HEK293 (cell line): ENCODE measurements around the gene PRND.

Experiments
- CTCF ChIA-PET: fragments of 350-600 bp; formaldehyde crosslinking; extraction: SDS; loops from one replicate; lab custom pipeline; 2021; ENCODE audit warnings: antibody characterized with exemption; lab: Yijun Ruan, JAX
- POLR2A ChIA-PET: fragments of 300-600 bp; formaldehyde crosslinking; extraction: SDS; loops from one replicate; lab custom pipeline; 2020; ENCODE audit warnings: antibody characterized with exemption, inconsistent platforms; lab: Yijun Ruan, JAX
- H3K27ac ChIP-seq: fragments of 200-500 bp; sonication (Bioruptor generic); 2 replicates; pipeline ENCODE4 v1.5.1; 2014; ENCODE audit warnings: low read depth, low read length, control low read depth, inconsistent platforms; ENCODE audit errors: extremely low read depth
- H3K36me3 ChIP-seq, 2 experiments: fragments of 200-500 bp in 1 of 2; sonication (Bioruptor generic) in 1 of 2; 1 replicate in 1 of 2; 2 replicates in 1 of 2; pipeline ENCODE4 v1.5.1; 2014 to 2017; ENCODE audit warnings: inconsistent platforms in 2 of 2, low read length in 2 of 2; ENCODE audit not compliant: control insufficient read depth in 2 of 2, insufficient read depth in 1 of 2
- H3K4me1 ChIP-seq: fragments of 200-500 bp; sonication (Bioruptor generic); 2 replicates; pipeline ENCODE4 v1.5.1; 2014; ENCODE audit warnings: mild to moderate bottlenecking, low read length, inconsistent platforms; ENCODE audit not compliant: control insufficient read depth, insufficient read depth
- H3K4me3 ChIP-seq: 2 replicates; pipeline ENCODE4 v1.5.1; 2011; ENCODE audit warnings: low read depth, mild to moderate bottlenecking, control low read depth, low read length, moderate library complexity
- H3K9me3 ChIP-seq: fragments of 200-500 bp; sonication (Bioruptor generic); 2 replicates; pipeline ENCODE4 v1.5.1; 2014; ENCODE audit warnings: low read depth, low read length, inconsistent platforms; ENCODE audit not compliant: control insufficient read depth, insufficient read depth
- IKZF3 ChIP-seq: fragments of 450-650 bp; IDR thresholded peaks from 2 replicates; pipeline ENCODE4 v1.5.0; 2018; ENCODE audit warnings: missing biosample characterization, mild to moderate bottlenecking, missing genetic modification characterization, moderate library complexity
- OVOL3 ChIP-seq: fragments of 450-650 bp; formaldehyde crosslinking; IDR thresholded peaks from 2 replicates; pipeline ENCODE4 v1.5.1; 2016; ENCODE audit warnings: missing biosample characterization, missing genetic modification characterization
- SP7 ChIP-seq: fragments of 450-650 bp; formaldehyde crosslinking; IDR thresholded peaks from 2 replicates; pipeline ENCODE4 v1.5.1; 2016; ENCODE audit warnings: missing biosample characterization, missing genetic modification characterization
- TRIM28 ChIP-seq: IDR thresholded peaks from 2 replicates; pipeline ENCODE4 v1.6.1; 2011; ENCODE audit warnings: low read length, control low read depth, borderline replicate concordance
- ZBTB8A ChIP-seq: fragments of 450-650 bp; formaldehyde crosslinking; IDR thresholded peaks from 2 replicates; pipeline ENCODE4 v1.5.1; 2016; ENCODE audit warnings: missing biosample characterization, missing genetic modification characterization
- ZNF223 ChIP-seq: fragments of 450-650 bp; formaldehyde crosslinking; IDR thresholded peaks from 2 replicates; pipeline ENCODE4 v1.5.1; 2016; ENCODE audit warnings: missing biosample characterization, missing genetic modification characterization
- ZNF274 ChIP-seq, 2 experiments: fragments of 200-500 bp in 1 of 2; fragments of 450-650 bp in 1 of 2; sonication (Bioruptor generic) in 1 of 2; formaldehyde crosslinking in 1 of 2; IDR thresholded peaks; 2 replicates each; pipeline versions ENCODE4 v1.5.1 to v1.6.1; 2014 to 2016; ENCODE audit warnings: borderline replicate concordance in 1 of 2, inconsistent platforms in 1 of 2, low read length in 1 of 2, missing biosample characterization in 1 of 2, missing genetic modification characterization in 1 of 2
- ZNF48 ChIP-seq: fragments of 450-650 bp; formaldehyde crosslinking; IDR thresholded peaks from 2 replicates; pipeline ENCODE4 v1.5.1; 2016; ENCODE audit warnings: missing biosample characterization, missing genetic modification characterization
- ZNF843 ChIP-seq: fragments of 450-650 bp; formaldehyde crosslinking; IDR thresholded peaks from 2 replicates; pipeline ENCODE4 v1.5.1; 2016; ENCODE audit warnings: missing biosample characterization, missing genetic modification characterization
- TF ChIP-seq, protein P1 (sequence below): fragments of 450-650 bp; formaldehyde crosslinking; IDR thresholded peaks from 2 replicates; pipeline ENCODE4 v1.5.1; 2017; ENCODE audit warnings: missing biosample characterization, mild to moderate bottlenecking, missing genetic modification characterization, moderate library complexity

Gene PRND

DNA sequence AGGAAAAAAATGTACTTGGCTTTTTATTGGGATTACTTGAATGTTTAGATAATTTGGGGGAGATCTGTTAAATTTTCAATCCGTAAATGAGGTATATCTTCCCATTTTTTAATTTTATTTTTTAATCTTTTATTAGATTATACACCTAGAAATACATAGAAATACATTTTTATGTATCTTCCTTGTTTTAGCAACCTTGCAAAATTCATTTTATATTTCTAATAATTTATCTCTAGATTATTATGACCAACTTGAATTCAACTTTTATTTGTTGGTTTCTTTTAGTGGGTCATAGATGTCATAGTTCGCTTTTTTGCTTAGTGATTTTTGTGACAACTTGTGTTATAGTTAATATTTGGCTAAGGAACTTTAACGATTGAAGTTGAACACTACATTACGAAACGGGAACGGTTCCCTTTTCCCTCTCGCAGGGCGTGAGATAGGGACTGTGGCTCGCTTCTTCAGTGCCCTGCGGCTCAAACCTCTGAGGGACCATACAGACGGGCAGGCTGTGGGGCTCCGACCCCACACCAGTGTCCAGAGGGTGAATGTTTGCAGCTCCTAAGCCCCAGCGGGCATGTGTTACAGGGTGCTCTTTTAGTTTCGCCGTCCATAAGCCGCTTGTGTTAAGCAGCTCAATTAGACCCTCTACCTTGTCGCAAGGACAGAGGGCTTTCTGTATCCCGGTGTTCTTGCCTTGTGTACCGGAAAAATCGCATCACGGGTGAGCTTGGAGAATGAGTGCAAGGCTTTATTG is 53.8 kb downstream of the PRND start (continued):
- TF ChIP-seq TRIM28, result no peak
- TF ChIP-seq ZNF223, result no peak
- TF ChIP-seq SP7 (tag by site-specific recombination), result no peak
- TF ChIP-seq OVOL3, result no peak
- TF ChIP-seq, protein P1, sequence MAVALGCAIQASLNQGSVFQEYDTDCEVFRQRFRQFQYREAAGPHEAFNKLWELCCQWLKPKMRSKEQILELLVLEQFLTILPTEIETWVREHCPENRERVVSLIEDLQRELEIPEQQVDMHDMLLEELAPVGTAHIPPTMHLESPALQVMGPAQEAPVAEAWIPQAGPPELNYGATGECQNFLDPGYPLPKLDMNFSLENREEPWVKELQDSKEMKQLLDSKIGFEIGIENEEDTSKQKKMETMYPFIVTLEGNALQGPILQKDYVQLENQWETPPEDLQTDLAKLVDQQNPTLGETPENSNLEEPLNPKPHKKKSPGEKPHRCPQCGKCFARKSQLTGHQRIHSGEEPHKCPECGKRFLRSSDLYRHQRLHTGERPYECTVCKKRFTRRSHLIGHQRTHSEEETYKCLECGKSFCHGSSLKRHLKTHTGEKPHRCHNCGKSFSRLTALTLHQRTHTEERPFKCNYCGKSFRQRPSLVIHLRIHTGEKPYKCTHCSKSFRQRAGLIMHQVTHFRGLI (tag by site-specific recombination), result no peak

- Histone ChIP-seq H3K4me1 (no peaks in the 10 kb centered on the region), H3K9me3 (no peaks in the 10 kb centered on the region), H3K36me3 (no peaks in the 10 kb centered on the region), H3K27ac (no peak overlapping the region), H3K4me3 (no peak overlapping the region)
- TF ChIP-seq ZNF274 (IDR thresholded peaks at IDR 0.05; ENCODE audit: low read length) (no peak), ZNF274 (tag by site-specific recombination; IDR thresholded peaks at IDR 0.05; ENCODE audit: borderline replicate concordance) (no peak), ZNF48 (tag by site-specific recombination) (no peak), ZNF843 (tag by site-specific recombination) (no peak), IKZF3 (tag by site-specific recombination) (no peak), ZBTB8A (tag by site-specific recombination) (no peak)
- ChIA-PET CTCF (interaction anchor here (0.6 to 0.7 kb wide), 2 partner anchors 18 to 71 kb away, joined by 3 to 4 read pairs; no protein-coding TSS in a partner anchor), POLR2A (no interaction called here)
These were observed 54.4 kb downstream of the PRND start for GRCh38 chr20:4776079-4776630.
